ENCODE data around the gene ISCU.

Gene ISCU

DNA sequence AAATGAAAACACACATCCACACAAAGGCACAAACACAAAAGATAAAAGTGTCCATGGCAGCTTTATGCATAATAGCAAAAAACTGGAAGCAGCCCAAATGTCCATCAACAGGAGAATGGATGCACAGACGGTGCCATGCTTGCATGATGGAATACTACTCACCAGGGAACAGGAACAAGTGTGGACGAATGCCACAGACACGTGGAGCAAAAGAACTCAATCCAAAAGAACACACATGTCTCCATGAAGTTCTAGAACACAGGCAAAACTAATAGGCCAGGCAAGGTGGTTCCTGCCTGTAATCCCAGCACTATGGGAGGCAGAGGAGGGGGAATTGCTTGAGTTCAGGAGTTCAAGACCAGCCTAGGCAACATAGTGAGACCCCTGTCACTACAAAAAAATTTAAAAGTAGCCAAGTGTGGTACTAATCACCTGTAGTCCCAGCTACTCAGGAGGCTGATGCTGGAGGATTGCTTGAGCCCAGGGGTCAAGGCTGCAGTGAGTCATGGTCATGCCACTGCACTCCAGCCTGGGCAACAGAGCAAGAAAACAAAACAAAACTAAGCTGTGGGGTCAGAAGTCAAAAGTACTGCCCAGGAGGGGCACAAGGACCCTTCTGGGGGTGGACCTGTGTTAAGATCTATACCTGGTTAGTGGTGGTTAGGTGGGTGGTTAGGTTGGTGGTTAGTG lies 42.7 kb downstream of the ISCU start:
- no peak overlapping the region for H3K4me3 ChIP-seq (ENCODE audit: low read depth, low read length)

GRCh38 chr12:108605690-108606406 lies 43.5 kb downstream of the ISCU start:
- TF ChIP-seq, protein P1, sequence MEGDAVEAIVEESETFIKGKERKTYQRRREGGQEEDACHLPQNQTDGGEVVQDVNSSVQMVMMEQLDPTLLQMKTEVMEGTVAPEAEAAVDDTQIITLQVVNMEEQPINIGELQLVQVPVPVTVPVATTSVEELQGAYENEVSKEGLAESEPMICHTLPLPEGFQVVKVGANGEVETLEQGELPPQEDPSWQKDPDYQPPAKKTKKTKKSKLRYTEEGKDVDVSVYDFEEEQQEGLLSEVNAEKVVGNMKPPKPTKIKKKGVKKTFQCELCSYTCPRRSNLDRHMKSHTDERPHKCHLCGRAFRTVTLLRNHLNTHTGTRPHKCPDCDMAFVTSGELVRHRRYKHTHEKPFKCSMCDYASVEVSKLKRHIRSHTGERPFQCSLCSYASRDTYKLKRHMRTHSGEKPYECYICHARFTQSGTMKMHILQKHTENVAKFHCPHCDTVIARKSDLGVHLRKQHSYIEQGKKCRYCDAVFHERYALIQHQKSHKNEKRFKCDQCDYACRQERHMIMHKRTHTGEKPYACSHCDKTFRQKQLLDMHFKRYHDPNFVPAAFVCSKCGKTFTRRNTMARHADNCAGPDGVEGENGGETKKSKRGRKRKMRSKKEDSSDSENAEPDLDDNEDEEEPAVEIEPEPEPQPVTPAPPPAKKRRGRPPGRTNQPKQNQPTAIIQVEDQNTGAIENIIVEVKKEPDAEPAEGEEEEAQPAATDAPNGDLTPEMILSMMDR (IDR thresholded peaks at IDR 0.05; ENCODE audit: low read depth, low read length, missing control alignments): no peak
- Histone ChIP-seq H3K27me3 (replicated peaks) (no peaks in the 10 kb centered on the region), H3K27ac (no peak overlapping the region), H3K36me3 (replicated peaks) (no peaks in the 10 kb centered on the region), H3K4me3 (ENCODE audit: low read depth, low read length) (no peak overlapping the region)
- no peak for DNase-seq
- in situ Hi-C loops (cut with HindIII; ENCODE audit: low pct_ligation_motif_present, low sequenced_read_pairs): no loop called here

More for the DNA sequence above, 42.7 kb downstream of the ISCU start:
- H3K27me3 ChIP-seq (replicated peaks): no peaks in the 10 kb centered on the region
- H3K36me3 ChIP-seq (replicated peaks): no peaks in the 10 kb centered on the region
- H3K27ac ChIP-seq: no peak overlapping the region
- no peak for DNase-seq
- TF ChIP-seq, protein P1 (IDR thresholded peaks at IDR 0.05; ENCODE audit: low read depth, low read length, missing control alignments): no peak
- in situ Hi-C loops (cut with HindIII; ENCODE audit: low pct_ligation_motif_present, low sequenced_read_pairs): no loop called here

DNA sequence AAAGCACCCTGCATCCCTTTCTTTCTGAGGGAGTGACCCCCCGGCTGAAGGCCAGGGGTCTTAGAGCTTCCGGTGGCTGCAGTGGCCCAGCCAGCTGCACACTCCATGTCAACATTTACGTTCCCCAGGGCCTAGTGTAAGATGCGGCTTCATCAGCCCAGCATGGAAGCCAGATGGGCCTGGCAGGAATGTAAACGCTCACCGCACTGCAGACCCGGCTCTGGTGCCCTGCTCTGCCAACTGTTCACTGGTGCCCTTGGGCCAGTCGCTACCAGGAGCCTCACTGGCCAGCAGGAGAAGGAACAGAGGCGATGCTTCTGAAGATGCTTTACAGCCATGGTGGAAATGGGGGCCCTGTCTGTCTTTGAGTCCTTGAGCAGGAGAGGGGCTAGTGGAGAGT lies 44.1 kb downstream of the ISCU start:
- TF ChIP-seq, protein P1 (IDR thresholded peaks at IDR 0.05; ENCODE audit: low read depth, low read length, missing control alignments): no peak
- Histone ChIP-seq H3K4me3 (ENCODE audit: low read depth, low read length) (no peak overlapping the region), H3K27me3 (replicated peaks) (no peaks in the 10 kb centered on the region), H3K36me3 (replicated peaks) (no peaks in the 10 kb centered on the region), H3K27ac (no peak overlapping the region)
- in situ Hi-C loops (cut with HindIII; ENCODE audit: low pct_ligation_motif_present, low sequenced_read_pairs): no loop called here
- no peak for DNase-seq

DNA sequence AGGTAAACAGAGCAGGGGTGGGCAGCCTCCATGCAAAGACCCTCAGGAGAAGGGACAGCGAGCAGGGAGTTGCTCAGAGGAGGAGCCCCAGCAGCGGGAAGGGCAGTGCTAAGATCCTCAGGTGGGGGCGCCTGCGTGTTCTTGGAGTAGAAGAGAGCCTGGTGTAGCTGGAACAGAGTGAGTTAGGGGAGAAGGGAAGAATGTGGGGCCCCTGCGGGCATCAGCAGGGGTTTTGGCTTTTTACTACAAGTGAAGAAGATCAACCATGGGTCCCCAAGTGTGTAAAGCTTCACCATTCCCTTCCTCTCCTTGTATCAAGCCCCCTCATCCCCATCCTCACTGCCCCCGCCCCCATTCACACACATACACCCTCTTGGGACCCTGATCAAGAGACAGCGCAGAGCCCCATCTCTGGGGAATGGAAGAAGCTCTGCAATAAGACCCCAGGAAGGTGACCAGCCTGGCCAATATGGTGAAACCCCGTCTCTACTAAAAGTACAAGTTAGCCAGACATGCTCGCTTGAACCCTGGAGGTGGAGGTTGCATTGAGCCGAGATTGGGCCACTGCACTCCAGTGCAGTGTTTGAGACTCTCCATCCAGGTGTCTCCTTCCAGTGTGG lies 45.7 kb downstream of the ISCU start:
- DNase-seq: no peak
- in situ Hi-C loops (cut with HindIII; ENCODE audit: low pct_ligation_motif_present, low sequenced_read_pairs): no loop called here

GRCh38 chr12:108608616-108609015 lies 46.2 kb downstream of the ISCU start:
- no peak overlapping the region for H3K27ac ChIP-seq
- in situ Hi-C loops (cut with HindIII; ENCODE audit: low pct_ligation_motif_present, low sequenced_read_pairs): no loop called here
- H3K36me3 ChIP-seq (replicated peaks): no peaks in the 10 kb centered on the region
- TF ChIP-seq, protein P1 (IDR thresholded peaks at IDR 0.05; ENCODE audit: low read depth, low read length, missing control alignments): no peak
- no peak overlapping the region for H3K4me3 ChIP-seq (ENCODE audit: low read depth, low read length)
- H3K27me3 ChIP-seq (replicated peaks): no peaks in the 10 kb centered on the region
- DNase-seq: no peak

More for the DNA sequence above, 45.7 kb downstream of the ISCU start:
- Histone ChIP-seq H3K27ac (no peak overlapping the region), H3K27me3 (replicated peaks) (no peaks in the 10 kb centered on the region), H3K4me3 (ENCODE audit: low read depth, low read length) (no peak overlapping the region), H3K36me3 (replicated peaks) (no peaks in the 10 kb centered on the region)
- TF ChIP-seq, protein P1 (IDR thresholded peaks at IDR 0.05; ENCODE audit: low read depth, low read length, missing control alignments): no peak

Data from brain microvascular endothelial cell (primary cell).